HG02588 (cell line): ENCODE data around the gene SAMD14.

Experiments used
- ATAC-seq: cut with Tn5 transposase; IDR thresholded peaks from one replicate; pipeline ENCODE4 v1.9.1; 2021; ENCODE audit warnings: mild to moderate bottlenecking, moderate library complexity; ENCODE audit not compliant: unreplicated experiment

The SAMD14 gene

GRCh38 chr17:50114849-50115357 lies 15.1 kb downstream of the SAMD14 start:
- ATAC-seq: no peak

- ATAC-seq: no peak
Measured at GRCh38 chr17:50114401-50114800, 15.6 kb downstream of the SAMD14 start.

- no peak for ATAC-seq
Measured at GRCh38 chr17:50113624-50114320, 16.2 kb downstream of the SAMD14 start.

GRCh38 chr17:50112694-50113093 lies 17.3 kb downstream of the SAMD14 start:
- ATAC-seq: no peak

GRCh38 chr17:50111673-50112655 lies 18.0 kb downstream of the SAMD14 start:
- no peak for ATAC-seq

GRCh38 chr17:50110591-50111349 lies 19.2 kb downstream of the SAMD14 start:
- ATAC-seq: no peak

GRCh38 chr17:50109785-50110184 lies 20.2 kb downstream of the SAMD14 start:
- ATAC-seq: no peak

- no peak for ATAC-seq
Measured at GRCh38 chr17:50109207-50109606, 20.8 kb downstream of the SAMD14 start.

GRCh38 chr17:50108556-50108955 lies 21.4 kb downstream of the SAMD14 start:
- no peak for ATAC-seq

GRCh38 chr17:50107790-50108414 lies 22.1 kb downstream of the SAMD14 start:
- no peak for ATAC-seq

GRCh38 chr17:50106393-50107131 lies 23.4 kb downstream of the SAMD14 start:
- ATAC-seq: no peak

GRCh38 chr17:50105811-50106210 lies 24.1 kb downstream of the SAMD14 start:
- ATAC-seq: no peak

- no peak for ATAC-seq
Measured at GRCh38 chr17:50103941-50104340, 26.0 kb downstream of the SAMD14 start.

GRCh38 chr17:50103252-50103651 lies 26.7 kb downstream of the SAMD14 start:
- no peak for ATAC-seq

- ATAC-seq: no peak
Measured at GRCh38 chr17:50102164-50102991, 27.6 kb downstream of the SAMD14 start.

- no peak for ATAC-seq
Measured at GRCh38 chr17:50101346-50102163, 28.4 kb downstream of the SAMD14 start.

GRCh38 chr17:50100921-50101345 lies 29.0 kb downstream of the SAMD14 start:
- ATAC-seq: no peak

GRCh38 chr17:50100480-50100883 lies 29.5 kb downstream of the SAMD14 start:
- no peak for ATAC-seq
